ENCODE measurements around the gene PELI2. TPM values are rescaled to one million over a fixed set of nuclear protein-coding genes. Genes with fewer than 3 reads are reported as not detected.

PELI2 gene
- total RNA-seq, 3 donors from 2014 or later (not counting 1 experiment from before 2014, with no cell fraction given), result 16.4 to 25.0 (median 24.9) TPM

GRCh38 chr14:56088941-56089340, 29.3 kb upstream of the PELI2 start:
- TF ChIP-seq CTCF (IDR thresholded peaks at IDR 0.05), result no peak
- ATAC-seq, result no peak
- Mint-ChIP-seq H3K36me3 (no peaks in the 10 kb centered on the region), H3K9me3 (no peaks in the 10 kb centered on the region), H3K27me3 (ENCODE audit: low read depth in 2 of 2) (peaks cover 20 to 25% of the 10 kb centered on the region in 2 donors), H3K4me1 (no peaks in the 10 kb centered on the region), H3K4me3 (no peak overlapping the region), H3K27ac (no peak overlapping the region)
- Histone ChIP-seq H3K9me3 (ENCODE audit: control insufficient read depth, insufficient read depth, low read length) (no peaks in the 10 kb centered on the region), H3K4me3 (ENCODE audit: low read length) (no peak overlapping the region), H3K27ac (ENCODE audit: low read length) (no peak overlapping the region), H3K36me3 (ENCODE audit: control insufficient read depth, insufficient read depth, low read length) (no peaks in the 10 kb centered on the region), H3K4me1 (ENCODE audit: control insufficient read depth, insufficient read depth, low read length) (no peaks in the 10 kb centered on the region), H3K27me3 (ENCODE audit: control insufficient read depth, insufficient read depth, low read length) (no peaks in the 10 kb centered on the region)
- no peak for DNase-seq
- WGBS (ENCODE audit: insufficient coverage), result 83% methylated on average over 3 of the region's 3 CpGs
- intact Hi-C loops (cut with micrococcal nuclease), result no loop called here

GRCh38 chr14:56092763-56093162, 25.4 kb upstream of the PELI2 start:
- Mint-ChIP-seq H3K36me3 (no peaks in the 10 kb centered on the region), H3K27ac (no peak overlapping the region), H3K9me3 (no peaks in the 10 kb centered on the region), H3K4me1 (no peaks in the 10 kb centered on the region), H3K27me3 (ENCODE audit: low read depth in 2 of 2) (peaks cover 13 to 22% of the 10 kb centered on the region in 2 donors), H3K4me3 (no peak overlapping the region)
- no peaks in the 10 kb centered on the region for H3K36me3 ChIP-seq (ENCODE audit: control insufficient read depth, insufficient read depth, low read length)
- WGBS (ENCODE audit: insufficient coverage), result 100% methylated on average over 1 of the region's 1 CpG
- no peaks in the 10 kb centered on the region for H3K4me1 ChIP-seq (ENCODE audit: control insufficient read depth, insufficient read depth, low read length)
- no peak overlapping the region for H3K4me3 ChIP-seq (ENCODE audit: low read length)
- intact Hi-C loops (cut with micrococcal nuclease), result no loop called here
- DNase-seq (no peak), ATAC-seq (no peak)
- TF ChIP-seq CTCF (IDR thresholded peaks at IDR 0.05), result no peak
- no peaks in the 10 kb centered on the region for H3K27me3 ChIP-seq (ENCODE audit: control insufficient read depth, insufficient read depth, low read length)
- H3K9me3 ChIP-seq (ENCODE audit: control insufficient read depth, insufficient read depth, low read length), result no peaks in the 10 kb centered on the region
- no peak overlapping the region for H3K27ac ChIP-seq (ENCODE audit: low read length)

- Mint-ChIP-seq H3K4me3 (no peak overlapping the region), H3K27me3 (ENCODE audit: low read depth in 2 of 2) (peaks cover 13 to 22% of the 10 kb centered on the region in 2 donors), H3K27ac (no peak overlapping the region), H3K4me1 (no peaks in the 10 kb centered on the region), H3K9me3 (no peaks in the 10 kb centered on the region), H3K36me3 (no peaks in the 10 kb centered on the region)
- no peak for TF ChIP-seq CTCF (IDR thresholded peaks at IDR 0.05)
- H3K27me3 ChIP-seq (ENCODE audit: control insufficient read depth, insufficient read depth, low read length), result no peaks in the 10 kb centered on the region
- DNase-seq, result no peak
- intact Hi-C loops (cut with micrococcal nuclease), result no loop called here
- no peak for ATAC-seq
- WGBS (ENCODE audit: insufficient coverage), result 74% methylated on average over 4 of the region's 4 CpGs
- H3K36me3 ChIP-seq (ENCODE audit: control insufficient read depth, insufficient read depth, low read length), result no peaks in the 10 kb centered on the region
- H3K9me3 ChIP-seq (ENCODE audit: control insufficient read depth, insufficient read depth, low read length), result no peaks in the 10 kb centered on the region
- H3K4me1 ChIP-seq (ENCODE audit: control insufficient read depth, insufficient read depth, low read length), result no peaks in the 10 kb centered on the region
- no peak overlapping the region for H3K4me3 ChIP-seq (ENCODE audit: low read length)
- H3K27ac ChIP-seq (ENCODE audit: low read length), result no peak overlapping the region
Measured at GRCh38 chr14:56094076-56094475, 24.1 kb upstream of the PELI2 start.

- Histone ChIP-seq H3K36me3 (ENCODE audit: control insufficient read depth, insufficient read depth, low read length) (no peaks in the 10 kb centered on the region), H3K4me3 (ENCODE audit: low read length) (no peak overlapping the region), H3K27me3 (ENCODE audit: control insufficient read depth, insufficient read depth, low read length) (no peaks in the 10 kb centered on the region), H3K27ac (ENCODE audit: low read length) (no peak overlapping the region), H3K9me3 (ENCODE audit: control insufficient read depth, insufficient read depth, low read length) (no peaks in the 10 kb centered on the region), H3K4me1 (ENCODE audit: control insufficient read depth, insufficient read depth, low read length) (no peaks in the 10 kb centered on the region)
- no peak for ATAC-seq
- Mint-ChIP-seq H3K27ac (no peak overlapping the region), H3K9me3 (no peaks in the 10 kb centered on the region), H3K4me3 (no peak overlapping the region), H3K36me3 (no peaks in the 10 kb centered on the region), H3K27me3 (ENCODE audit: low read depth in 2 of 2) (peaks cover 16 to 45% of the 10 kb centered on the region in 2 donors), H3K4me1 (no peaks in the 10 kb centered on the region)
- DNase-seq, result no peak
- 92% methylated on average over 1 of the region's 1 CpG for WGBS (ENCODE audit: insufficient coverage)
- no peak for TF ChIP-seq CTCF (IDR thresholded peaks at IDR 0.05)
- intact Hi-C loops (cut with micrococcal nuclease), result no loop called here
Measured at GRCh38 chr14:56098021-56098420, 20.2 kb upstream of the PELI2 start.
